Fibroblast of mammary gland (primary cell): ENCODE measurements around the gene MAP4K2.

ENCODE experiments used
- DNase-seq: peaks from one replicate; pipeline ENCODE4 v3.0.0-alpha.2; 2010; ENCODE audit warnings: low read depth
- H3K4me3 ChIP-seq: 2 replicates; pipeline ENCODE4 v1.5.1; 2011; ENCODE audit warnings: low read depth, mild to moderate bottlenecking, low read length, moderate library complexity; ENCODE audit not compliant: control insufficient read depth
- TF ChIP-seq, protein P1 (sequence below): conservative IDR thresholded peaks from 2 replicates; pipeline ENCODE4 v1.5.1; 2011; ENCODE audit warnings: low read depth, low read length, inconsistent platforms; ENCODE audit not compliant: control insufficient read depth, insufficient read depth

MAP4K2 gene

DNA sequence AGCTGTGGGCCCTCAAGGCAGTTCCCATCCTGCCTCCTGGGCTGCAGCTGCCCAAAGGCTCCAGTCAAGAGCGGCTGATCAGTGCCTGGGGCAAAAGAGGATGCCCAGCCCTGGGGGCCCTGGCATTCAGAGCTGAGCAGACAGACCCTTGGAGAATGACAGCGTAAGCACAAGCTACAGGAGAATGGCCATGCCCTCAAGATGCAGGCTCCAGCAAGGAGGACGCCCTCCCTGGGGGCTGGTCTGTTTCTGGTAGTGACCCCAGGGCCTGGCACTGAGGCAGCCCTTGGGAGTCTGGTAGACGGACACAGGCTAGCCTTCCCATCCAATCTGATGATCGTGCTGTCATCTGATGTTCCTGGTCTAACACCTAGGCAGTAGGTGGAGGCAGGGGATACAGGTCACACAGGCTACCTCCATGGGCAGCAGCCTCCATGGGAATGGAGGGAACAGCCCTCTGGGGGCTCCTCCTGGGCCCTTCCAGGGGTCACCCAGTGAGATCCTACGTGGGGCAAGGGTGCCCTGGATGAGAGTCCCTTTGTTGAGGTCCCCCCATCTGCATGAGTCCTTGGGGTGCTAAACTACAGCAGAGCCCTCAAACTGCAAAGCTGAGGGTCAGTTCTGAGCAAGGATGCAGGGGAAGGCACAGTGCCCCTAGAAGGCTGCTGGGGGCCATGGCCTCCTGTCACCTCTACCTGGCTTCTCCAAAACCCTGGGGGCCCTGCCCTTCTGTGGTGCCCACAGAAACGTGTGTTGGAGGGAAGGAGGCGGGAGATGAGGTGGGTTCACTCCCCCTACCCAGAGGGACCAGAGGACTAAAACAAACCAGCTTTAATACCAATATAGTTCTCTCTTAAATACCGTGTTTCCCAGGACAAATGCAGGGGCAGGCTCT, 14.4 kb downstream of the MAP4K2 start:
- H3K4me3 ChIP-seq: no peak overlapping the region
- DNase-seq: no peak
- TF ChIP-seq, protein P1, sequence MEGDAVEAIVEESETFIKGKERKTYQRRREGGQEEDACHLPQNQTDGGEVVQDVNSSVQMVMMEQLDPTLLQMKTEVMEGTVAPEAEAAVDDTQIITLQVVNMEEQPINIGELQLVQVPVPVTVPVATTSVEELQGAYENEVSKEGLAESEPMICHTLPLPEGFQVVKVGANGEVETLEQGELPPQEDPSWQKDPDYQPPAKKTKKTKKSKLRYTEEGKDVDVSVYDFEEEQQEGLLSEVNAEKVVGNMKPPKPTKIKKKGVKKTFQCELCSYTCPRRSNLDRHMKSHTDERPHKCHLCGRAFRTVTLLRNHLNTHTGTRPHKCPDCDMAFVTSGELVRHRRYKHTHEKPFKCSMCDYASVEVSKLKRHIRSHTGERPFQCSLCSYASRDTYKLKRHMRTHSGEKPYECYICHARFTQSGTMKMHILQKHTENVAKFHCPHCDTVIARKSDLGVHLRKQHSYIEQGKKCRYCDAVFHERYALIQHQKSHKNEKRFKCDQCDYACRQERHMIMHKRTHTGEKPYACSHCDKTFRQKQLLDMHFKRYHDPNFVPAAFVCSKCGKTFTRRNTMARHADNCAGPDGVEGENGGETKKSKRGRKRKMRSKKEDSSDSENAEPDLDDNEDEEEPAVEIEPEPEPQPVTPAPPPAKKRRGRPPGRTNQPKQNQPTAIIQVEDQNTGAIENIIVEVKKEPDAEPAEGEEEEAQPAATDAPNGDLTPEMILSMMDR: no peak

DNA sequence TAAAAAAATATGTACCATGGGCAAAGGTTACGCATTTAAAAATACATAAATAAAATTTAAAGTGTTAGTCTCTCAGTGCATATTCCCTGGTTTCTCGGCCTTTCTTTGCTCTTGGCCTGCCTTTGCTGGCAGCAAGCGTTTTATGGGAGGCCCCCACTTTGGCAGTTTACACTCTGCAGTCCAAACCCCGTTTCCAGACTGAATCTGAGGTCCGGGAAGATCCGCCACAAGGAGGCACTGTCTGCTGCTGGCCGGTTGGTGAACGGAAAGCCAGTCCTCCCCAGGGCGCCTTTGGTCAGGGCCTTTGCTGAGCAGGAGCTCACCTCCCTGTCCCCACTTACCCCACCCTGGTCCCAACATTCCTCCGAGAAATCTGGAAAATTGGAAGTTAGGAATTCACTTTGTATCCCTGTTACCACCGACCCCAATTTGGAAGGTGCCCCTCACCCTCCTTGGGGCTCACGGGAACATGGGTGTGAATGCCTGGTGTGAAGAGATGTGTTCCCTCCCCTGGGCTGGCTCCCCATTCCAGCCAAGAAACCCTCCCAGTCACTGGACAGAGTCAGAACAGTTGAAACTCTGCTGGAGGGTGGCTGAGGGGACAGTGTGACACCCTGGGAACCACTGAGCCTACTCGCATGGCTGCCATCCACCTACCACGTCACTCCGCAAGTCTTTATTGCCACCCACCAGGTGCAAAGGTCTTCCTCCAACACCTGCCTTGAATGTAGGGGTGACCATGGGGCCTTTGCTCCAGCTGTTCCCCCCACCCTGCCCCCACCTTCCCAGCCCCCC, 15.3 kb downstream of the MAP4K2 start:
- no peak overlapping the region for H3K4me3 ChIP-seq
- peak; percentile 56 for DNase-seq
- TF ChIP-seq, protein P1: peak; percentile 84

DNA sequence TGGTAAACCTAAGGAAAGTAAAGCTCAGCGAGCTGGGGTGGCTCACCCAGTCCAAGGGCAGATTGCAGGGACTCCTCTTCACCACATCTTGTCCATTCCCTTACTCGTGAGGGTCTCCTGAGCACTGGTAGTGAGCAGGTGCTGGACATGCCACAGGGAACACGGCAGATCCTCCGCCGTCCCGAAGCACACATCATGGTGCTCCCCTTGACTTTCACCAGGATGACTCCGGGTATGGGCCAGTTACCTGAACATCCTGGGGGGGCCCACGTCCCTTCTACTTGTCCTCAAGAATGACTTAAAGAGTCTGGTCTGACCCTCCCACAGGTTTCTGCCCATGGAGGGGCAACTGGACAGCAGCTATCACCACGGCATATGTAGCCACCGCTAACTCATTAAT, 16.7 kb downstream of the MAP4K2 start:
- TF ChIP-seq, protein P1: no peak
- no peak overlapping the region for H3K4me3 ChIP-seq
- DNase-seq: no peak

DNA sequence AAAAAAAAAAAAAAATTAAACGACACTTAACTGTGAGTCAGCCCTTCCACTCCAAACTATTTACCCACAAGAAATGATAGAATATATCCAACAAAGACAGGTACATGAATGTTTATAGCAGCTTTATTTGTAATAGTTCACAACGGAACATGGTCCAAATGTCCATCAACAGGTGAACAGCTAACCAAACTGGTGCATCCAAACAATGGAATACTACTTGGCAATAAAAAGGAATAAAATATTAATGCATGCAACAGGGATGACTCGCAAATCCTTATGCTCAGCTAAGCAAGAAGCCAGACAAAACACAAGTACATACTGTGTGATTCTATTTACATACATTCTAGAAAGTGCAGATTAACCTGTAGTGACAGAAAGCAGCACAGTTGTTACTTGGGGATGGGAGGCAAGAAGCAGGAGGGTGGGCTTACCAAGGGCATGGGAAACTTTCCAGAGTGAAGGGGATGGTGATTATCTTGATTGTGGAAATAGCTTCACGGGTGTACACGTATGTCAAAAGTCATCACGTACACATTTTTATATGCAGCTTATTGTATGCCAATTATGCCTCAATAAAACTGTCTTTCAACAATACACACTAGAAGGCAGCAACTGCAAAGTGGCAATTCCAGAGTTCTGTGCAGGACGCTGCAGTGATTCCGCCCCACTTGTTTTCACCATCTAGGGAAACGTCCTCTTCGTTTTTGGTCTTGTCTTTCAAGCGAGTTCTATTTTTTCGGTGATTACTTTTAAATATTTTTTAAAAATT, 18.0 kb downstream of the MAP4K2 start:
- no peak for DNase-seq
- no peak overlapping the region for H3K4me3 ChIP-seq
- TF ChIP-seq, protein P1: no peak

DNA sequence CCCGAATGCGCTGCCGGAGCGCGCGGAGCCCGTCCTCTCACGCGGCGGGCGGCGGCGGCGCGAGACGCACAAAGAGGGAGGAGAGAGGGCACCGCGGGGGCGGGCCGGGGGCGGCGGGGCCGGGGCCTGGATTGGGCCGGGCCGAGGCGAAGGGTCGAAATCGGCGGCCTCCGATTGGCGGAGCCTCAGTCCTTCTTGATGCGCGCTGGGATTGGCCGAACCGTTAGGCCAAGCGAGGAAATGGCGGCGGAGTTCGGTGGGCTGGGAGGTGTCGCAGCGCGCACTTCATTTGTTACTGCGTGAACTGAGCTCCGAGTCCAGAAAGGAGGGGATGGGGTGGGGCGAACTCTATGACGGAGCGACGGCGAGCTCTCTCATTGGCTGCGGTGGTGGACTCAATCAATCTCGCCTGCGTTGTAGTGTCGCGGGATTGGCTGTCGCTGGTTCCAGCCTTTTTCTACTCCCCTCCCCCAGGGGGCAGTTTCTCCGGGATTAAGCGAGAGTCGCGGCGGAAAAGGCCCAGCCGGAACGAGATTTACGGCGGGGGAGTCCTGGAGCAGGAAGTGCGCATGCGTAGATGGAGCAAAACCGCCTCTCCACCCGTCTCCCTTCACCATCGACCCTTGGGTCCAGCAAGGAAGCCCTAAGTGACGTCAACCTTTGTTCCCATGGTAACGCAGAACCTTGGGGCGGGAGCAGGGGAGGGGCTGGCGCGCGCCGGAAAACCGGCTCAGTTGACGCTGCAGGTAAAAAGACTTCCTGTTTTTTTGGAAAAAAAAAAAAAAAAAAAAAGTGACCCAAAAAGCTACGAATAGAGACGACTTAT, 24.3 kb downstream of the MAP4K2 start, which contains the start of gene SF1:
TSS of gene SF1 (minus strand) at position 70 of the 826 bp plus-strand sequence. CDS start 150 bp downstream, outside the sequence.
- TF ChIP-seq, protein P1: no peak
- peak within 1 kb of the TSS; percentile 93 for H3K4me3 ChIP-seq
- peak; percentile 100 for DNase-seq

DNA sequence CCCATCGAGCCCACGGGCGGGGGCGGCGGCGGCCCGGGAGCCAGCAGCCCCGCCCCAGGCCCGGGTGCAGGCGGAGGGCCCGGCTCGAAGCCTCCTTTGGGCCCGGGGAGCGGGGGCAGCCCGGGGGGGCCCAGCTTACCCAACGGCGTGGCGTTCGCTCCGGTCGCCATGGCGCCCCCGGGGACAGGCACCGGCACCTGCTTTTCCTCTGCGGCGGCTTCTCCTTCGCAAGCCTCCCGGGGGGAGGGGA, 24.9 kb downstream of the MAP4K2 start:
- TF ChIP-seq, protein P1: no peak

More for the DNA sequence above, 24.9 kb downstream of the MAP4K2 start:
- peak overlapping the region; percentile 63 for H3K4me3 ChIP-seq
- DNase-seq: no peak
